WTC11 (cell line): ENCODE data around the gene NID2.

Experiments used
- ATF3 ChIP-seq: sonication (generic); formaldehyde crosslinking; conservative IDR thresholded peaks from 2 replicates; pipeline ENCODE4 v1.8.1; 2022; ENCODE audit warnings: mild to moderate bottlenecking, missing genetic modification reagents
- CTCF ChIP-seq: fragments of 200-600 bp; IDR thresholded peaks from 2 replicates; pipeline ENCODE4 v1.8.0; 2022; ENCODE audit warnings: antibody characterized with exemption
- GABPB1 ChIP-seq: sonication (generic); formaldehyde crosslinking; IDR thresholded peaks from 2 replicates; pipeline ENCODE4 v1.8.1; 2023; ENCODE audit warnings: mild to moderate bottlenecking, missing genetic modification reagents
- IRF1 ChIP-seq: sonication (generic); formaldehyde crosslinking; IDR thresholded peaks from 2 replicates; pipeline ENCODE4 v1.8.0; 2023; ENCODE audit warnings: missing genetic modification reagents
- KAT7 ChIP-seq: sonication (generic); formaldehyde crosslinking; IDR thresholded peaks from 2 replicates; pipeline ENCODE4 v1.8.1; 2023; ENCODE audit warnings: missing genetic modification reagents, mild to moderate bottlenecking, borderline replicate concordance
- MAX ChIP-seq: sonication (generic); formaldehyde crosslinking; IDR thresholded peaks from 2 replicates; pipeline ENCODE4 v1.8.0; 2022; ENCODE audit warnings: mild to moderate bottlenecking, missing genetic modification reagents
- NR3C1 ChIP-seq: sonication (generic); formaldehyde crosslinking; conservative IDR thresholded peaks from 2 replicates; pipeline ENCODE4 v1.8.1; 2023; ENCODE audit warnings: low read depth, mild to moderate bottlenecking, missing genetic modification reagents
- SMAD3 ChIP-seq: sonication (generic); formaldehyde crosslinking; IDR thresholded peaks from 2 replicates; pipeline ENCODE4 v1.8.0; 2022; ENCODE audit warnings: missing genetic modification reagents, mild to moderate bottlenecking, borderline replicate concordance
- USF2 ChIP-seq: sonication (generic); formaldehyde crosslinking; IDR thresholded peaks from 2 replicates; pipeline ENCODE4 v1.8.1; 2023; ENCODE audit warnings: mild to moderate bottlenecking, missing genetic modification reagents, moderate library complexity
- ZNF263 ChIP-seq: sonication (generic); formaldehyde crosslinking; IDR thresholded peaks from 2 replicates; pipeline ENCODE4 v1.8.1; 2022; ENCODE audit warnings: low read depth, mild to moderate bottlenecking, moderate library complexity, missing genetic modification reagents

- TF ChIP-seq CTCF (no peak), NR3C1 (CRISPR knock-in tag) (no peak), IRF1 (CRISPR knock-in tag) (no peak), ATF3 (CRISPR knock-in tag) (no peak), MAX (CRISPR knock-in tag) (no peak), ZNF263 (no peak), GABPB1 (no peak), KAT7 (CRISPR knock-in tag) (no peak), SMAD3 (CRISPR knock-in tag) (no peak), USF2 (CRISPR knock-in tag) (no peak)
These were observed 43.6 kb upstream of the NID2 start for GRCh38 chr14:52112336-52113018.
